ENCODE data around the gene CHST14.

GRCh38 chr15:40421246-40422157 is 49.3 kb upstream of the CHST14 start:
- TF ChIP-seq POLR2A (IDR thresholded peaks at IDR 0.05) (no peak), CTCF (IDR thresholded peaks at IDR 0.05 in 8 of 11, conservative IDR thresholded peaks at IDR 0.05 in 3 of 11) (peak; percentile 86 to 97 (median 93)), POLR2AphosphoS5 (IDR thresholded peaks at IDR 0.05) (peak; percentile 76 to 88 (median 80))
